SK-N-SH treated with all-trans-retinoic acid at 6 μM for 48 hours (cell line): ENCODE results near the gene PTPRN2.

Experiments used
- ATAC-seq: fragments of 200-7000 bp; cut with Tn5 transposase; 3 replicates; pipeline ENCODE4 v1.9.1; 2020; ENCODE audit warnings: mild to moderate bottlenecking, moderate library complexity
- ARNTL ChIP-seq: fragments of 450-650 bp; formaldehyde crosslinking; IDR thresholded peaks from 2 replicates; pipeline ENCODE4 v1.5.0; 2020; ENCODE audit warnings: low read depth, mild to moderate bottlenecking, moderate library complexity, borderline replicate concordance
- BACH2 ChIP-seq: fragments of 250-450 bp; sonication (Bioruptor Pico); IDR thresholded peaks from 2 replicates; pipeline ENCODE4 v1.9.0; 2021; ENCODE audit warnings: mild to moderate bottlenecking, borderline replicate concordance
- CSDC2 ChIP-seq: fragments of 250-450 bp; sonication (Bioruptor Pico); IDR thresholded peaks from 2 replicates; pipeline ENCODE4 v1.5.0; 2020; ENCODE audit warnings: mild to moderate bottlenecking, moderate library complexity
- CSRNP3 ChIP-seq: fragments of 250-450 bp; sonication (Bioruptor Pico); IDR thresholded peaks from 2 replicates; pipeline ENCODE4 v1.5.1; 2021; ENCODE audit warnings: mild to moderate bottlenecking, moderate library complexity
- ESRRG ChIP-seq: fragments of 250-450 bp; sonication (Bioruptor Pico); IDR thresholded peaks from 2 replicates; pipeline ENCODE4 v1.6.1; 2021; ENCODE audit warnings: mild to moderate bottlenecking
- OSR1 ChIP-seq: fragments of 250-450 bp; sonication (Bioruptor Pico); IDR thresholded peaks from 2 replicates; pipeline ENCODE4 v1.8.0; 2022; ENCODE audit warnings: moderate library complexity, mild to moderate bottlenecking, inconsistent platforms
- RARB ChIP-seq: fragments of 250-450 bp; sonication (Bioruptor Pico); IDR thresholded peaks from 2 replicates; pipeline ENCODE4 v1.8.0; 2021; ENCODE audit warnings: mild to moderate bottlenecking, moderate library complexity
- SNAI2 ChIP-seq: fragments of 250-450 bp; sonication (Bioruptor Pico); IDR thresholded peaks from 2 replicates; pipeline ENCODE4 v1.5.0; 2020; ENCODE audit warnings: mild to moderate bottlenecking, moderate library complexity
- TCF4 ChIP-seq: fragments of 250-450 bp; sonication (Bioruptor Pico); IDR thresholded peaks from 2 replicates; pipeline ENCODE4 v1.8.0; 2021; ENCODE audit warnings: mild to moderate bottlenecking, moderate library complexity, borderline replicate concordance
- TOX ChIP-seq: fragments of 250-450 bp; sonication (Bioruptor Pico); IDR thresholded peaks from 2 replicates; pipeline ENCODE4 v1.8.0; 2021; ENCODE audit warnings: mild to moderate bottlenecking, moderate library complexity, borderline replicate concordance
- TSHZ2 ChIP-seq: fragments of 250-450 bp; sonication (Bioruptor Pico); IDR thresholded peaks from 2 replicates; pipeline ENCODE4 v1.5.0; 2020; ENCODE audit warnings: mild to moderate bottlenecking, moderate library complexity
- ZC3H10 ChIP-seq: fragments of 250-450 bp; sonication (Bioruptor Pico); IDR thresholded peaks from 2 replicates; pipeline ENCODE4 v1.5.1; 2021; ENCODE audit warnings: mild to moderate bottlenecking, moderate library complexity
- ZFP3 ChIP-seq: fragments of 250-450 bp; sonication (Bioruptor Pico); IDR thresholded peaks from 2 replicates; pipeline ENCODE4 v1.5.0; 2020; ENCODE audit warnings: mild to moderate bottlenecking, moderate library complexity
- ZNF70 ChIP-seq: fragments of 450-650 bp; formaldehyde crosslinking; IDR thresholded peaks from 2 replicates; pipeline ENCODE4 v1.5.0; 2020; ENCODE audit warnings: mild to moderate bottlenecking, moderate library complexity
- ZNF8 ChIP-seq: fragments of 450-650 bp; formaldehyde crosslinking; IDR thresholded peaks from 2 replicates; pipeline ENCODE4 v1.5.0; 2020; ENCODE audit warnings: mild to moderate bottlenecking, moderate library complexity
- TF ChIP-seq, protein P1 (sequence below): fragments of 250-450 bp; sonication (Bioruptor Pico); IDR thresholded peaks from 2 replicates; pipeline ENCODE4 v1.8.0; 2021; ENCODE audit warnings: low read depth, mild to moderate bottlenecking, moderate library complexity, borderline replicate concordance
- TF ChIP-seq, protein P2 (sequence below): fragments of 250-450 bp; sonication (Bioruptor Pico); IDR thresholded peaks from 2 replicates; pipeline ENCODE4 v1.8.0; 2020; ENCODE audit warnings: mild to moderate bottlenecking, moderate library complexity, borderline replicate concordance

Gene PTPRN2

GRCh38 chr7:158475036-158475678 is 112.5 kb downstream of the PTPRN2 start:
- ATAC-seq, result no peak
- TF ChIP-seq TCF4 (CRISPR knock-in tag) (no peak), ZFP3 (CRISPR knock-in tag) (no peak), OSR1 (CRISPR knock-in tag) (no peak), BACH2 (CRISPR knock-in tag) (no peak), TOX (no peak), TSHZ2 (no peak), ZNF8 (CRISPR knock-in tag) (no peak), ARNTL (no peak)
- TF ChIP-seq, protein P1, sequence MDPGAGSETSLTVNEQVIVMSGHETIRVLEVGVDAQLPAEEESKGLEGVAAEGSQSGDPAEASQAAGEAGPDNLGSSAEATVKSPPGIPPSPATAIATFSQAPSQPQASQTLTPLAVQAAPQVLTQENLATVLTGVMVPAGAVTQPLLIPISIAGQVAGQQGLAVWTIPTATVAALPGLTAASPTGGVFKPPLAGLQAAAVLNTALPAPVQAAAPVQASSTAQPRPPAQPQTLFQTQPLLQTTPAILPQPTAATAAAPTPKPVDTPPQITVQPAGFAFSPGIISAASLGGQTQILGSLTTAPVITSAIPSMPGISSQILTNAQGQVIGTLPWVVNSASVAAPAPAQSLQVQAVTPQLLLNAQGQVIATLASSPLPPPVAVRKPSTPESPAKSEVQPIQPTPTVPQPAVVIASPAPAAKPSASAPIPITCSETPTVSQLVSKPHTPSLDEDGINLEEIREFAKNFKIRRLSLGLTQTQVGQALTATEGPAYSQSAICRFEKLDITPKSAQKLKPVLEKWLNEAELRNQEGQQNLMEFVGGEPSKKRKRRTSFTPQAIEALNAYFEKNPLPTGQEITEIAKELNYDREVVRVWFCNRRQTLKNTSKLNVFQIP (CRISPR knock-in tag), result no peak
- TF ChIP-seq, protein P2, sequence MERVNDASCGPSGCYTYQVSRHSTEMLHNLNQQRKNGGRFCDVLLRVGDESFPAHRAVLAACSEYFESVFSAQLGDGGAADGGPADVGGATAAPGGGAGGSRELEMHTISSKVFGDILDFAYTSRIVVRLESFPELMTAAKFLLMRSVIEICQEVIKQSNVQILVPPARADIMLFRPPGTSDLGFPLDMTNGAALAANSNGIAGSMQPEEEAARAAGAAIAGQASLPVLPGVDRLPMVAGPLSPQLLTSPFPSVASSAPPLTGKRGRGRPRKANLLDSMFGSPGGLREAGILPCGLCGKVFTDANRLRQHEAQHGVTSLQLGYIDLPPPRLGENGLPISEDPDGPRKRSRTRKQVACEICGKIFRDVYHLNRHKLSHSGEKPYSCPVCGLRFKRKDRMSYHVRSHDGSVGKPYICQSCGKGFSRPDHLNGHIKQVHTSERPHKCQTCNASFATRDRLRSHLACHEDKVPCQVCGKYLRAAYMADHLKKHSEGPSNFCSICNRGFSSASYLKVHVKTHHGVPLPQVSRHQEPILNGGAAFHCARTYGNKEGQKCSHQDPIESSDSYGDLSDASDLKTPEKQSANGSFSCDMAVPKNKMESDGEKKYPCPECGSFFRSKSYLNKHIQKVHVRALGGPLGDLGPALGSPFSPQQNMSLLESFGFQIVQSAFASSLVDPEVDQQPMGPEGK (CRISPR knock-in tag), result no peak

DNA sequence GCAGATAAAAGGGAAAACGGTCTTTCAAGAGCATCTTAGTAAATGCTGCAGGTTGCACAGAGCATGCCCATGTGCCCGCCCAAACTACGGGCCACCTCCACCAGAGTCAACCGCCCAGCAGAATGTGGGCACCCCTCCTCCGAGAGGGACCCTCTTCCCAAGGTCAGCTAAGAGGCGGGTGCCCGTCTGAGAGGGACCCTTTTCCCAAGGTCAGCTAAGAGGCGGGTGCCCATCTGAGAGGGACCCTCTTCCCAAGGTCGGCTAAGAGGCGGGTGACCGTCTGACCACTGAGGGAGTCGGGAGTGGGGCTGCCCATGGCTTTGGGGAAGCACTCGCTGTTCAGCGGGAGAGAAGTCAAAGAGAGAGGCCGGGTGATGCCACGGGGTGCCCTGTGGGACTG is 113.1 kb downstream of the PTPRN2 start:
- no peak for TF ChIP-seq ZC3H10 (CRISPR knock-in tag)
- TF ChIP-seq ZNF70 (CRISPR knock-in tag), result no peak
- no peak for TF ChIP-seq CSRNP3 (CRISPR knock-in tag)
- TF ChIP-seq ARNTL, result no peak
- TF ChIP-seq TSHZ2, result no peak
- TF ChIP-seq OSR1 (CRISPR knock-in tag), result no peak
- no peak for TF ChIP-seq ESRRG (CRISPR knock-in tag)
- no peak for TF ChIP-seq RARB (CRISPR knock-in tag)
- TF ChIP-seq SNAI2, result no peak
- no peak for TF ChIP-seq CSDC2 (CRISPR knock-in tag)
- TF ChIP-seq, protein P1 (CRISPR knock-in tag), result no peak
- no peak for TF ChIP-seq TCF4 (CRISPR knock-in tag)
- TF ChIP-seq ZNF8 (CRISPR knock-in tag), result no peak
- ATAC-seq, result no peak
